Measurements from ENCODE around the gene CDT1.
"Not testable (repeated sequence)": the region's sequence is repeated elsewhere in the genome, so short reads cannot be mapped to it uniquely, and the experiment has no call there.

The CDT1 gene

GRCh38 chr16:88768071-88768783 is 35.4 kb upstream of the CDT1 start:
- no peak for DNase-seq (ENCODE audit: low read depth in 1 of 2, low spot score in 1 of 2)

- no peak for DNase-seq (ENCODE audit: low read depth in 1 of 2, low spot score in 1 of 2)
Measured at GRCh38 chr16:88769617-88770460, 33.8 kb upstream of the CDT1 start.

GRCh38 chr16:88770461-88771293 is 32.9 kb upstream of the CDT1 start:
- no peak for DNase-seq (ENCODE audit: low read depth in 1 of 2, low spot score in 1 of 2)

GRCh38 chr16:88771294-88771772 is 32.3 kb upstream of the CDT1 start:
- DNase-seq (ENCODE audit: low read depth in 1 of 2, low spot score in 1 of 2) = no peak

- not testable (repeated sequence) for DNase-seq (ENCODE audit: low read depth in 1 of 2, low spot score in 1 of 2)
Measured at GRCh38 chr16:88771781-88772180, 31.8 kb upstream of the CDT1 start.

GRCh38 chr16:88772871-88773811 is 30.4 kb upstream of the CDT1 start:
- DNase-seq (ENCODE audit: low read depth in 1 of 2, low spot score in 1 of 2) = no peak

GRCh38 chr16:88773812-88774291 is 29.7 kb upstream of the CDT1 start:
- DNase-seq (ENCODE audit: low read depth in 1 of 2, low spot score in 1 of 2) = no peak

GRCh38 chr16:88774544-88775393 is 28.8 kb upstream of the CDT1 start:
- DNase-seq (ENCODE audit: low read depth in 1 of 2, low spot score in 1 of 2) = no peak

- no peak for DNase-seq (ENCODE audit: low read depth in 1 of 2, low spot score in 1 of 2)
Measured at GRCh38 chr16:88775825-88776224, 27.8 kb upstream of the CDT1 start.

GRCh38 chr16:88777471-88778270 is 25.9 kb upstream of the CDT1 start:
- no peak for DNase-seq (ENCODE audit: low read depth in 1 of 2, low spot score in 1 of 2)

- no peak for DNase-seq (ENCODE audit: low read depth in 1 of 2, low spot score in 1 of 2)
Measured at GRCh38 chr16:88778271-88778525, 25.4 kb upstream of the CDT1 start.

- no peak for DNase-seq (ENCODE audit: low read depth in 1 of 2, low spot score in 1 of 2)
Measured at GRCh38 chr16:88778541-88779065, 25.0 kb upstream of the CDT1 start.

- no peak for DNase-seq (ENCODE audit: low read depth in 1 of 2, low spot score in 1 of 2)
Measured at GRCh38 chr16:88779406-88780141, 24.0 kb upstream of the CDT1 start.

GRCh38 chr16:88780142-88781062 is 23.2 kb upstream of the CDT1 start:
- no peak for DNase-seq (ENCODE audit: low read depth in 1 of 2, low spot score in 1 of 2)

- peak; percentile 35 to 49 for DNase-seq (ENCODE audit: low read depth in 1 of 2, low spot score in 1 of 2)
Measured at GRCh38 chr16:88781140-88782077, 22.2 kb upstream of the CDT1 start.

All from stimulated activated CD4-positive, alpha-beta T cell treated with anti-CD3 and anti-CD28 coated beads, Interleukin-15, amount 100 ng/mL, for 1 hour (primary cell).